Measurements from ENCODE around the gene MPC1.
"Not testable (repeated sequence)": the region's sequence is repeated elsewhere in the genome, so short reads cannot be mapped to it uniquely, and the experiment has no call there.

MPC1 gene

DNA sequence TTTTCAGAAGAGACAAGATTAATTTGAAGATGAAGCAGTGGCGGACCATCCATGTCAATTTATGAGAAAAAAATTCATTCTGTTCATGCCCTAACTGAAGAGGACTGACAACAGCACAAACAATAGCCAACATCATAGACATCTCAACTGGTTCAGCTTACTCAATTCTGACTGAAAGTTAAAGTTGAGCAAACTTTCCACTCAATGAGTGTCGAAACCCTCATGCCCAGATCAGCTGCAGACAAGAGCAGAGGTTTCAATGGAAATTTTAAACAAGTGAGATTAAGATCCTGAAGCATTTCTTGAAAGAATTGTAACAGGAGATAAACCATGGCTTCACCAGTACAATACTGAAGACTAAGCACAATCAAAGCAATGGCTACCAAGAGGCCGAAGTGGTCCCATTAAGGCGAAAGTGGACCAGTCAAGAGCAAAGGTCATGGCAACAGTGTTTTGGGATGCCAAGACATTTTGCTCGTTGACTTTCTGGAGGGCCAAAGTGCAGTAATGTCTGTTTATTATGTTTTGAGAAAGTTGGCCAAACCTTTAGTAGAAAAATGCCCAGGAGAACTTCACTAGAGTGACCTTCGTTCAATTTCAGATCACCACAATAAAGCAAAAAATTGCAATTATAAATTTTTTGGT lies 34.3 kb downstream of the MPC1 start:
- Histone ChIP-seq H3K27me3 (replicated peaks; ENCODE audit: insufficient read depth, low read length) (no peaks in the 10 kb centered on the region), H3K27ac (ENCODE audit: low read length) (no peak overlapping the region), H3K4me3 (ENCODE audit: low read length) (no peak overlapping the region), H2AFZ (ENCODE audit: low read length) (no peak overlapping the region), H4K20me1 (ENCODE audit: insufficient read depth, low read length) (no peaks in the 10 kb centered on the region), H3K4me1 (ENCODE audit: low read length) (no peaks in the 10 kb centered on the region), H3K9me3 (replicated peaks; ENCODE audit: insufficient read depth, low read length) (no peaks in the 10 kb centered on the region), H3K79me2 (ENCODE audit: low read length) (no peaks in the 10 kb centered on the region), H3K9ac (ENCODE audit: low read length) (no peak overlapping the region), H3K36me3 (replicated peaks; ENCODE audit: insufficient read depth, low read length) (no peaks in the 10 kb centered on the region), H3K9me2 (replicated peaks; ENCODE audit: insufficient read depth, low read length) (no peaks in the 10 kb centered on the region), H3K4me2 (ENCODE audit: low read depth, low read length) (no peak overlapping the region), H3F3A (ENCODE audit: insufficient read depth, low read length) (no peaks in the 10 kb centered on the region)
- DNase-seq = no peak
- TF ChIP-seq, protein P1, sequence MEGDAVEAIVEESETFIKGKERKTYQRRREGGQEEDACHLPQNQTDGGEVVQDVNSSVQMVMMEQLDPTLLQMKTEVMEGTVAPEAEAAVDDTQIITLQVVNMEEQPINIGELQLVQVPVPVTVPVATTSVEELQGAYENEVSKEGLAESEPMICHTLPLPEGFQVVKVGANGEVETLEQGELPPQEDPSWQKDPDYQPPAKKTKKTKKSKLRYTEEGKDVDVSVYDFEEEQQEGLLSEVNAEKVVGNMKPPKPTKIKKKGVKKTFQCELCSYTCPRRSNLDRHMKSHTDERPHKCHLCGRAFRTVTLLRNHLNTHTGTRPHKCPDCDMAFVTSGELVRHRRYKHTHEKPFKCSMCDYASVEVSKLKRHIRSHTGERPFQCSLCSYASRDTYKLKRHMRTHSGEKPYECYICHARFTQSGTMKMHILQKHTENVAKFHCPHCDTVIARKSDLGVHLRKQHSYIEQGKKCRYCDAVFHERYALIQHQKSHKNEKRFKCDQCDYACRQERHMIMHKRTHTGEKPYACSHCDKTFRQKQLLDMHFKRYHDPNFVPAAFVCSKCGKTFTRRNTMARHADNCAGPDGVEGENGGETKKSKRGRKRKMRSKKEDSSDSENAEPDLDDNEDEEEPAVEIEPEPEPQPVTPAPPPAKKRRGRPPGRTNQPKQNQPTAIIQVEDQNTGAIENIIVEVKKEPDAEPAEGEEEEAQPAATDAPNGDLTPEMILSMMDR (IDR thresholded peaks at IDR 0.05; ENCODE audit: low read length) = no peak
- TF ChIP-seq EZH2phosphoT487 (IDR thresholded peaks at IDR 0.05; ENCODE audit: low read length) = no peak
- TF ChIP-seq EZH2 (optimal IDR thresholded peaks at IDR 0.05; ENCODE audit: low read depth, low read length) = no peak

GRCh38 chr6:166346965-166347364 lies 35.8 kb downstream of the MPC1 start:
- H3K9me3 ChIP-seq (replicated peaks; ENCODE audit: insufficient read depth, low read length) = no peaks in the 10 kb centered on the region
- no peak overlapping the region for H3K4me3 ChIP-seq (ENCODE audit: low read length)
- TF ChIP-seq EZH2 (optimal IDR thresholded peaks at IDR 0.05; ENCODE audit: low read depth, low read length) = no peak
- TF ChIP-seq EZH2phosphoT487 (IDR thresholded peaks at IDR 0.05; ENCODE audit: low read length) = no peak
- TF ChIP-seq, protein P1 (IDR thresholded peaks at IDR 0.05; ENCODE audit: low read length) = no peak
- peaks cover 6% of the 10 kb centered on the region; the same call in 1 of the 2 replicates for H3F3A ChIP-seq (ENCODE audit: insufficient read depth, low read length)
- no peaks in the 10 kb centered on the region for H3K4me1 ChIP-seq (ENCODE audit: low read length)
- no peak overlapping the region for H3K27ac ChIP-seq (ENCODE audit: low read length)
- H4K20me1 ChIP-seq (ENCODE audit: insufficient read depth, low read length) = no peaks in the 10 kb centered on the region
- no peak overlapping the region for H3K9ac ChIP-seq (ENCODE audit: low read length)
- no peak overlapping the region for H3K4me2 ChIP-seq (ENCODE audit: low read depth, low read length)
- no peak for DNase-seq
- peaks cover 4% of the 10 kb centered on the region for H3K79me2 ChIP-seq (ENCODE audit: low read length)
- H3K9me2 ChIP-seq (replicated peaks; ENCODE audit: insufficient read depth, low read length) = no peaks in the 10 kb centered on the region
- no peaks in the 10 kb centered on the region for H3K27me3 ChIP-seq (replicated peaks; ENCODE audit: insufficient read depth, low read length)
- H2AFZ ChIP-seq (ENCODE audit: low read length) = no peak overlapping the region
- H3K36me3 ChIP-seq (replicated peaks; ENCODE audit: insufficient read depth, low read length) = no peaks in the 10 kb centered on the region

- Histone ChIP-seq H2AFZ (ENCODE audit: low read length) (no peak overlapping the region), H3K4me2 (ENCODE audit: low read depth, low read length) (no peak overlapping the region), H3F3A (ENCODE audit: insufficient read depth, low read length) (peaks cover 6% of the 10 kb centered on the region; the same call in 1 of the 2 replicates), H3K79me2 (ENCODE audit: low read length) (peaks cover 9% of the 10 kb centered on the region), H4K20me1 (ENCODE audit: insufficient read depth, low read length) (no peaks in the 10 kb centered on the region), H3K27ac (ENCODE audit: low read length) (no peak overlapping the region), H3K9ac (ENCODE audit: low read length) (no peak overlapping the region), H3K4me1 (ENCODE audit: low read length) (no peaks in the 10 kb centered on the region), H3K9me2 (replicated peaks; ENCODE audit: insufficient read depth, low read length) (no peaks in the 10 kb centered on the region), H3K27me3 (replicated peaks; ENCODE audit: insufficient read depth, low read length) (no peaks in the 10 kb centered on the region), H3K9me3 (replicated peaks; ENCODE audit: insufficient read depth, low read length) (no peaks in the 10 kb centered on the region), H3K4me3 (ENCODE audit: low read length) (no peak overlapping the region), H3K36me3 (replicated peaks; ENCODE audit: insufficient read depth, low read length) (no peaks in the 10 kb centered on the region)
- no peak for DNase-seq
- TF ChIP-seq, protein P1 (IDR thresholded peaks at IDR 0.05; ENCODE audit: low read length) = no peak
- no peak for TF ChIP-seq EZH2 (optimal IDR thresholded peaks at IDR 0.05; ENCODE audit: low read depth, low read length)
- TF ChIP-seq EZH2phosphoT487 (IDR thresholded peaks at IDR 0.05; ENCODE audit: low read length) = no peak
Observed at GRCh38 chr6:166346449-166346848, 36.3 kb downstream of the MPC1 start.

DNA sequence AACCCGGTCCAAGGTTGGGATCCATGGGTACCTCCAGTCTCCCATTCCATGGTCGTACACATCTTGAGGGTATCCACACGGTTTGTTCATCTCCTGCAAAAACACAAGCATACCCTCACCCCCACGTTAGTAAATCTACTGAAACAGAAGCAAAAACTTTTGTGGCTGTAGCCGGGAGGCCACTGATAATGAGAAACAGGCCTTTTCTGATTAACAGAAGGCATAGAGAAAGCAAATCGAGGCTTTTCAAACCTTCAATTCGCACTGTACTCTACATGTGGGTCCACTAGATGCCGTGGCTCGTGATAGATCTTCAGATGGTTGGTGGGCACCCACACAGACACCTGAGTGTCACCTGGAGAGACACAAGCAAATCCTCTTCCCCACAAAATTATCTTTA lies 37.1 kb downstream of the MPC1 start:
- not testable (repeated sequence) for H3K36me3 ChIP-seq (replicated peaks; ENCODE audit: insufficient read depth, low read length); H3K9ac ChIP-seq (ENCODE audit: low read length); DNase-seq; H3K27me3 ChIP-seq (replicated peaks; ENCODE audit: insufficient read depth, low read length); H4K20me1 ChIP-seq (ENCODE audit: insufficient read depth, low read length); H3K27ac ChIP-seq (ENCODE audit: low read length); H3K4me2 ChIP-seq (ENCODE audit: low read depth, low read length); H3K9me3 ChIP-seq (replicated peaks; ENCODE audit: insufficient read depth, low read length); H3K9me2 ChIP-seq (replicated peaks; ENCODE audit: insufficient read depth, low read length); H3K4me1 ChIP-seq (ENCODE audit: low read length); H3F3A ChIP-seq (ENCODE audit: insufficient read depth, low read length); H3K4me3 ChIP-seq (ENCODE audit: low read length); H2AFZ ChIP-seq (ENCODE audit: low read length)
- H3K79me2 ChIP-seq (ENCODE audit: low read length) = peaks cover 14% of the 10 kb centered on the region

DNA sequence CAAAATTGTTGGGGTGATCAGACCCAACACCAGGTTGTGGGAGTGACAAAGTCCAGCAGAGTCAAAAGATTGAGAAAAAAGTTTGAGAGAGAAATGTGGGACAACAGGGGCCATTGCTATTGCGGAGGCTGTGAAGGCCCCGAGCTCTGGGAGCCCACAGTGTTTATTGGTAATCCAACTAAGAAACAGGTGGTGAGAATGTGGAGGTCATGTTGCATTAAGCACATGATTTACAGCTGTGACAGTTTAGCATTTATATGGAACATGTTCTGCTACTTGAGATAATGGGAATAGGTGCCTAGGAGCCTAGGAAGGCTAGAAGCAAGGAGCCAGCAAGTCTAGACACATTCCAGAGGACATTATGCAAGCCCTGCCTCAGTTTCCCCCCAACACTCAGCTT lies 37.8 kb downstream of the MPC1 start:
- peaks cover 22% of the 10 kb centered on the region for H3K79me2 ChIP-seq (ENCODE audit: low read length)
- not testable (repeated sequence) for H4K20me1 ChIP-seq (ENCODE audit: insufficient read depth, low read length); H3K9me3 ChIP-seq (replicated peaks; ENCODE audit: insufficient read depth, low read length)

More for the DNA sequence above, 37.8 kb downstream of the MPC1 start:
- not testable (repeated sequence) for H3K4me2 ChIP-seq (ENCODE audit: low read depth, low read length); H3K4me1 ChIP-seq (ENCODE audit: low read length); H3K36me3 ChIP-seq (replicated peaks; ENCODE audit: insufficient read depth, low read length); H3K9me2 ChIP-seq (replicated peaks; ENCODE audit: insufficient read depth, low read length); DNase-seq; H3F3A ChIP-seq (ENCODE audit: insufficient read depth, low read length); H3K27me3 ChIP-seq (replicated peaks; ENCODE audit: insufficient read depth, low read length); H3K4me3 ChIP-seq (ENCODE audit: low read length); H2AFZ ChIP-seq (ENCODE audit: low read length); H3K9ac ChIP-seq (ENCODE audit: low read length); H3K27ac ChIP-seq (ENCODE audit: low read length)
